IMR-90 (cell line): ENCODE measurements around the gene TXNL4B. TPM values are rescaled to one million over a fixed set of nuclear protein-coding genes. Genes with fewer than 3 reads are reported as not detected.

ENCODE experiments used
- ATAC-seq: fragments of 200-7000 bp; cut with Tn5 transposase; 2 replicates; pipeline ENCODE4 v1.9.1; 2020; ENCODE audit warnings: low read depth, mild to moderate bottlenecking, moderate library complexity
- BruUV-seq: library from RNA; stranded (reverse); fragments of 400-500 nt; replicated peaks from 2 replicates; lab custom pipeline; 2021; lab: Mats Ljungman, UMichigan
- CTCF ChIA-PET: fragments of 300-600 bp; formaldehyde crosslinking; extraction: SDS; loops from one replicate; lab custom pipeline; 2021; ENCODE audit warnings: antibody characterized with exemption; lab: Yijun Ruan, JAX
- POLR2A ChIA-PET: fragments of 300-600 bp; sonication (Branson Sonifier 250); formaldehyde crosslinking; loops from one replicate; lab custom pipeline; 2022; ENCODE audit warnings: antibody characterized with exemption; ENCODE audit not compliant: unreplicated experiment; lab: Charles Lee
- DNase-seq: peaks from one replicate; pipeline ENCODE4 v3.0.0; 2013
- H2AFZ ChIP-seq: replicated peaks from 2 replicates; pipeline ENCODE3; 2013; ENCODE audit warnings: low read length, mild to moderate bottlenecking; ENCODE audit not compliant: poor library complexity
- H2AK5ac ChIP-seq: 2 replicates; pipeline ENCODE4 v1.6.1; 2013; ENCODE audit warnings: low read depth, low read length, inconsistent platforms
- H2AK9ac ChIP-seq: replicated peaks from 2 replicates; pipeline ENCODE3; 2013; ENCODE audit warnings: mild to moderate bottlenecking, low read depth, low read length, moderate library complexity; ENCODE audit not compliant: poor library complexity
- H2BK120ac ChIP-seq: 2 replicates; pipeline ENCODE4 v1.6.1; 2013; ENCODE audit warnings: low read depth, low read length, inconsistent platforms
- H2BK15ac ChIP-seq: 3 replicates; pipeline ENCODE4 v1.6.1; 2013; ENCODE audit warnings: low read depth, low read length, inconsistent platforms
- H2BK20ac ChIP-seq: 2 replicates; pipeline ENCODE4 v1.6.1; 2013; ENCODE audit warnings: low read depth, mild to moderate bottlenecking, inconsistent platforms, low read length, moderate library complexity
- H2BK5ac ChIP-seq: 2 replicates; pipeline ENCODE4 v1.6.1; 2013; ENCODE audit warnings: mild to moderate bottlenecking, low read depth, low read length, inconsistent platforms; ENCODE audit not compliant: poor library complexity, severe bottlenecking
- H3K14ac ChIP-seq: replicated peaks from 2 replicates; pipeline ENCODE4 v1.6.1; 2013; ENCODE audit warnings: low read depth, low read length, inconsistent platforms
- H3K18ac ChIP-seq: 2 replicates; pipeline ENCODE4 v1.6.1; 2013; ENCODE audit warnings: low read depth, low read length, control low read depth
- H3K23ac ChIP-seq: 2 replicates; pipeline ENCODE4 v1.6.1; 2013; ENCODE audit warnings: low read depth, low read length, inconsistent platforms
- H3K27ac ChIP-seq: 2 replicates; pipeline ENCODE4 v1.5.1; 2013; ENCODE audit warnings: mild to moderate bottlenecking, control low read depth, low read length; ENCODE audit not compliant: insufficient read depth
- H3K27me3 ChIP-seq: 2 replicates; pipeline ENCODE4 v1.6.1; 2013; ENCODE audit warnings: low read length; ENCODE audit not compliant: control insufficient read depth, insufficient read depth
- H3K36me3 ChIP-seq: 2 replicates; pipeline ENCODE4 v1.6.1; 2013; ENCODE audit warnings: low read length, mixed read lengths; ENCODE audit not compliant: control insufficient read depth, insufficient read depth
- H3K4ac ChIP-seq: 2 replicates; pipeline ENCODE4 v1.6.1; 2013; ENCODE audit warnings: low read depth, low read length, inconsistent platforms
- H3K4me1 ChIP-seq: 2 replicates; pipeline ENCODE4 v1.6.1; 2013; ENCODE audit warnings: low read length, mixed read lengths; ENCODE audit not compliant: control insufficient read depth, insufficient read depth
- H3K4me2 ChIP-seq: 2 replicates; pipeline ENCODE4 v1.6.1; 2013; ENCODE audit warnings: low read depth, mild to moderate bottlenecking, control low read depth, low read length, moderate library complexity
- H3K4me3 ChIP-seq: 2 replicates; pipeline ENCODE4 v1.5.1; 2013; ENCODE audit warnings: low read depth, mild to moderate bottlenecking, control low read depth, low read length, moderate library complexity; ENCODE audit not compliant: insufficient read depth
- H3K56ac ChIP-seq: 2 replicates; pipeline ENCODE4 v1.6.1; 2013; ENCODE audit warnings: low read length, inconsistent platforms; ENCODE audit not compliant: insufficient read depth; ENCODE audit errors: extremely low read depth
- H3K79me1 ChIP-seq, 2 experiments: 2 replicates each; pipeline ENCODE4 v1.6.1; 2013; ENCODE audit warnings: low read length in 2 of 2, inconsistent platforms in 1 of 2, low read depth in 1 of 2
- H3K9ac ChIP-seq: 2 replicates; pipeline ENCODE4 v1.6.1; 2013; ENCODE audit warnings: low read depth, low read length, control low read depth
- H3K9me1 ChIP-seq: 2 replicates; pipeline ENCODE4 v1.6.1; 2013; ENCODE audit warnings: low read length, inconsistent platforms; ENCODE audit not compliant: insufficient read depth
- H3K9me3 ChIP-seq: 2 replicates; pipeline ENCODE4 v1.6.1; 2013; ENCODE audit warnings: low read length; ENCODE audit not compliant: control insufficient read depth, insufficient read depth
- H4K20me1 ChIP-seq: 2 replicates; pipeline ENCODE4 v1.6.1; 2013; ENCODE audit warnings: low read length, inconsistent platforms; ENCODE audit not compliant: insufficient read depth
- H4K5ac ChIP-seq: 2 replicates; pipeline ENCODE4 v1.6.1; 2013; ENCODE audit warnings: mild to moderate bottlenecking, low read depth, low read length, control low read depth
- H4K8ac ChIP-seq, 2 experiments: 2 replicates each; pipeline ENCODE4 v1.6.1; 2013; ENCODE audit warnings: low read depth in 2 of 2, low read length in 2 of 2, control low read depth in 1 of 2, inconsistent platforms in 1 of 2
- H4K91ac ChIP-seq: 2 replicates; pipeline ENCODE4 v1.6.1; 2013; ENCODE audit warnings: low read depth, low read length, inconsistent platforms; ENCODE audit not compliant: insufficient read depth
- BHLHE40 ChIP-seq: fragments of 150-350 bp; IDR thresholded peaks from 2 replicates; pipeline ENCODE4 v1.6.1; 2016; ENCODE audit warnings: mild to moderate bottlenecking, low read depth, low read length
- CEBPB ChIP-seq: IDR thresholded peaks from 2 replicates; pipeline ENCODE4 v1.6.1; 2012; ENCODE audit warnings: low read depth, low read length, improper control_type of control experiment
- FOS ChIP-seq: fragments of 150-350 bp; IDR thresholded peaks from 2 replicates; pipeline ENCODE4 v1.6.1; 2016; ENCODE audit warnings: low read depth, low read length
- MAFK ChIP-seq: IDR thresholded peaks from 2 replicates; pipeline ENCODE4 v1.6.1; 2012; ENCODE audit warnings: low read depth, low read length, improper control_type of control experiment
- MAZ ChIP-seq: IDR thresholded peaks from 2 replicates; pipeline ENCODE4 v1.6.1; 2012; ENCODE audit warnings: low read depth, mild to moderate bottlenecking, low read length, improper control_type of control experiment, moderate library complexity, borderline replicate concordance
- MXI1 ChIP-seq: IDR thresholded peaks from 2 replicates; pipeline ENCODE4 v1.6.1; 2012; ENCODE audit warnings: low read depth, mild to moderate bottlenecking, low read length, moderate library complexity, borderline replicate concordance
- NFE2L2 ChIP-seq: fragments of 150-350 bp; IDR thresholded peaks from 2 replicates; pipeline ENCODE4 v1.6.1; 2016; ENCODE audit warnings: low read depth, mild to moderate bottlenecking, low read length
- POLR2A ChIP-seq: IDR thresholded peaks from 2 replicates; pipeline ENCODE4 v1.6.1; 2012; ENCODE audit warnings: mild to moderate bottlenecking, low read depth, low read length
- RAD21 ChIP-seq: IDR thresholded peaks from 2 replicates; pipeline ENCODE4 v1.6.1; 2012; ENCODE audit warnings: low read length, improper control_type of control experiment
- RCOR1 ChIP-seq: IDR thresholded peaks from 2 replicates; pipeline ENCODE4 v1.6.1; 2012; ENCODE audit warnings: mild to moderate bottlenecking, low read length, improper control_type of control experiment; ENCODE audit not compliant: insufficient replicate concordance
- RFX5 ChIP-seq: IDR thresholded peaks from 2 replicates; pipeline ENCODE4 v1.8.0; 2012; ENCODE audit warnings: low read depth, mild to moderate bottlenecking, low read length, moderate library complexity
- SMC3 ChIP-seq: fragments of 150-350 bp; IDR thresholded peaks from 2 replicates; pipeline ENCODE4 v1.6.1; 2016; ENCODE audit warnings: low read depth, mild to moderate bottlenecking, antibody characterized with exemption, low read length, moderate library complexity
- WGBS, 2 experiments: methylation state at CpG; one replicate each; pipeline versions ENCODE4 v1.1.5 to v1.1.7; 2013; ENCODE audit warnings: missing lambda C conversion rate in 2 of 2; ENCODE audit not compliant: insufficient read length in 1 of 2; ENCODE audit errors: extremely low coverage in 2 of 2; 5-methylcytosine and 5-hydroxymethylcytosine counted together
- dilution Hi-C: fragments of 300-500 bp; cut with HindIII; formaldehyde crosslinking; loops from one replicate; pipeline ENCODE4 v1.14.3; 2018; ENCODE audit warnings: low sequenced_read_pairs; ENCODE audit not compliant: unreplicated experiment
- in situ Hi-C: fragments of 300-500 bp; cut with MboI; formaldehyde crosslinking; loops from 3 replicates; pipeline ENCODE4 v1.14.3; 2019; ENCODE audit warnings: low sequenced_read_pairs, inconsistent platforms, mixed read lengths
- intact Hi-C: fragments of 100-400 bp; cut with micrococcal nuclease; formaldehyde crosslinking; loops from 2 replicates; pipeline ENCODE4 v1.10.0; 2022
- polyA plus RNA-seq, 3 experiments: library from polyadenylated mRNA; depleted of rRNA; stranded (reverse); fragments of >200 nt; gene quantifications; 2 replicates each; pipeline ENCODE4 v1.2.3, GENCODE V29; 2012; ENCODE audit warnings: low replicate concordance in 1 of 3
- total RNA-seq: library from RNA; depleted of rRNA; stranded (reverse); fragments of >200 nt; gene quantifications from 2 replicates; pipeline ENCODE4 v1.2.3, GENCODE V29; 2012
- TF ChIP-seq, protein P1 (sequence below): fragments of 150-350 bp; IDR thresholded peaks from 2 replicates; pipeline ENCODE4 v1.6.1; 2016; ENCODE audit warnings: low read depth, mild to moderate bottlenecking, low read length, moderate library complexity, borderline replicate concordance
- TF ChIP-seq, protein P2 (sequence below): conservative IDR thresholded peaks from 2 replicates; pipeline ENCODE4 v1.5.1; 2012; ENCODE audit warnings: mild to moderate bottlenecking, low read depth, low read length, improper control_type of control experiment
- TF ChIP-seq, protein P3 (sequence below): fragments of 150-350 bp; IDR thresholded peaks from 2 replicates; pipeline ENCODE4 v1.6.1; 2017; ENCODE audit warnings: mild to moderate bottlenecking, antibody characterized with exemption, low read length, low read depth

TXNL4B gene
- total and polyA plus RNA-seq, 2 of the 4 experiments (the other 2 are of a cell fraction) = 5.4 to 8.6 TPM

DNA sequence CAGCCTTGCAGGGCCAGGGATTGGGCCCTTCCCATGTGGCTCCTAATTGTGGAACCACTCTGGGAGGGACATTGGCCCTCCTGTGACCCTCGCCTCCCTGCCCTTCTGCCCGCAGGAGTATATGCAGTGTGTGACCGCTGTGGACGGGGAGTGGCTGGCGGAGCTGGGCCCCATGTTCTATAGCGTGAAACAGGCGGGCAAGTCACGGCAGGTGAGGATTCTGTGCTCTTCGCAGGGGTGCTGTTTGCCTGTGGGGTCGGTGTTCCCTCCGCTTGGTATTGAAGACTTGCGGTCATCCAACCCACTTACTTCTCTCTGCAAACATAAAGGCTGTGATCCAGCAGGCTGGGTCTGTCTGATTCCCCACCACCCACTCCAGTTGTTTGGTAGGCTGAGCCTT, 15.9 kb upstream of the TXNL4B start:
- Histone ChIP-seq H2BK20ac (no peak overlapping the region), H3K9ac (no peak overlapping the region)
- CTCF ChIA-PET = no interaction called here

More for the DNA sequence above, 15.9 kb upstream of the TXNL4B start:
- H3K4me3 ChIP-seq = no peak overlapping the region
- H4K91ac ChIP-seq = no peak overlapping the region
- H3K4ac ChIP-seq = no peak overlapping the region
- no peak overlapping the region for H3K27ac ChIP-seq
- DNase-seq = no peak
- POLR2A ChIA-PET = no interaction called here
- H3K4me1 ChIP-seq = no peaks in the 10 kb centered on the region
- no peak overlapping the region for H2BK15ac ChIP-seq
- no peak overlapping the region for H2AK5ac ChIP-seq
- no peak overlapping the region for H3K14ac ChIP-seq
- no peaks in the 10 kb centered on the region for H3K27me3 ChIP-seq
- H3K36me3 ChIP-seq = peaks cover 77% of the 10 kb centered on the region
- H2AFZ ChIP-seq = no peak overlapping the region
- H3K18ac ChIP-seq = no peak overlapping the region
- no peak overlapping the region for H3K23ac ChIP-seq
- TF ChIP-seq, protein P1, sequence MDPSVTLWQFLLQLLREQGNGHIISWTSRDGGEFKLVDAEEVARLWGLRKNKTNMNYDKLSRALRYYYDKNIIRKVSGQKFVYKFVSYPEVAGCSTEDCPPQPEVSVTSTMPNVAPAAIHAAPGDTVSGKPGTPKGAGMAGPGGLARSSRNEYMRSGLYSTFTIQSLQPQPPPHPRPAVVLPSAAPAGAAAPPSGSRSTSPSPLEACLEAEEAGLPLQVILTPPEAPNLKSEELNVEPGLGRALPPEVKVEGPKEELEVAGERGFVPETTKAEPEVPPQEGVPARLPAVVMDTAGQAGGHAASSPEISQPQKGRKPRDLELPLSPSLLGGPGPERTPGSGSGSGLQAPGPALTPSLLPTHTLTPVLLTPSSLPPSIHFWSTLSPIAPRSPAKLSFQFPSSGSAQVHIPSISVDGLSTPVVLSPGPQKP = no peak
- TF ChIP-seq CEBPB (no peak), NFE2L2 (no peak), MXI1 (no peak), FOS (no peak), BHLHE40 (no peak), RFX5 (no peak), RCOR1 (no peak), SMC3 (no peak), MAFK (no peak), MAZ (no peak), RAD21 (no peak), POLR2A (no peak)
- TF ChIP-seq, protein P2, sequence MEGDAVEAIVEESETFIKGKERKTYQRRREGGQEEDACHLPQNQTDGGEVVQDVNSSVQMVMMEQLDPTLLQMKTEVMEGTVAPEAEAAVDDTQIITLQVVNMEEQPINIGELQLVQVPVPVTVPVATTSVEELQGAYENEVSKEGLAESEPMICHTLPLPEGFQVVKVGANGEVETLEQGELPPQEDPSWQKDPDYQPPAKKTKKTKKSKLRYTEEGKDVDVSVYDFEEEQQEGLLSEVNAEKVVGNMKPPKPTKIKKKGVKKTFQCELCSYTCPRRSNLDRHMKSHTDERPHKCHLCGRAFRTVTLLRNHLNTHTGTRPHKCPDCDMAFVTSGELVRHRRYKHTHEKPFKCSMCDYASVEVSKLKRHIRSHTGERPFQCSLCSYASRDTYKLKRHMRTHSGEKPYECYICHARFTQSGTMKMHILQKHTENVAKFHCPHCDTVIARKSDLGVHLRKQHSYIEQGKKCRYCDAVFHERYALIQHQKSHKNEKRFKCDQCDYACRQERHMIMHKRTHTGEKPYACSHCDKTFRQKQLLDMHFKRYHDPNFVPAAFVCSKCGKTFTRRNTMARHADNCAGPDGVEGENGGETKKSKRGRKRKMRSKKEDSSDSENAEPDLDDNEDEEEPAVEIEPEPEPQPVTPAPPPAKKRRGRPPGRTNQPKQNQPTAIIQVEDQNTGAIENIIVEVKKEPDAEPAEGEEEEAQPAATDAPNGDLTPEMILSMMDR = no peak
- TF ChIP-seq, protein P3, sequence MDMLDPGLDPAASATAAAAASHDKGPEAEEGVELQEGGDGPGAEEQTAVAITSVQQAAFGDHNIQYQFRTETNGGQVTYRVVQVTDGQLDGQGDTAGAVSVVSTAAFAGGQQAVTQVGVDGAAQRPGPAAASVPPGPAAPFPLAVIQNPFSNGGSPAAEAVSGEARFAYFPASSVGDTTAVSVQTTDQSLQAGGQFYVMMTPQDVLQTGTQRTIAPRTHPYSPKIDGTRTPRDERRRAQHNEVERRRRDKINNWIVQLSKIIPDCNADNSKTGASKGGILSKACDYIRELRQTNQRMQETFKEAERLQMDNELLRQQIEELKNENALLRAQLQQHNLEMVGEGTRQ = no peak
- H4K5ac ChIP-seq = no peak overlapping the region
- dilution Hi-C loops = no loop called here
- BruUV-seq = no TSS peak
- no peak overlapping the region for H3K56ac ChIP-seq
- intact Hi-C loops = no loop called here
- in situ Hi-C loops = no loop called here
- H4K20me1 ChIP-seq = no peaks in the 10 kb centered on the region
- no peaks in the 10 kb centered on the region; the same call in 1 of the 2 replicates for H3K9me1 ChIP-seq
- H4K8ac ChIP-seq = no peak overlapping the region
- H3K79me1 ChIP-seq = no peaks in the 10 kb centered on the region
- no peak overlapping the region for H2BK5ac ChIP-seq
- H3K4me2 ChIP-seq = no peak overlapping the region
- no peak for ATAC-seq
- H2BK120ac ChIP-seq = no peak overlapping the region
- 100% methylated on average over 5 of the region's 12 CpGs; no CpG with 5 or more reads in 1 of the 2 experiments for whole genome bisulfite sequencing, 2 experiments
- no peak overlapping the region for H2AK9ac ChIP-seq
- H3K9me3 ChIP-seq = no peaks in the 10 kb centered on the region
